Hematopoietic multipotent progenitor cell treated with erythropoietin and hydrocortisone succinate and interleukin-3 and kit ligand, for 6 days (in vitro differentiated cells): ENCODE measurements around the gene KRT14.
A peak's percentile ranks its signal among the peaks of the same experiment; 100 is the strongest.
"Not testable (repeated sequence)": the region's sequence is repeated elsewhere in the genome, so short reads cannot be mapped to it uniquely, and the experiment has no call there.

Experiments
- DNase-seq: peaks from one replicate; pipeline ENCODE4 v3.0.0-alpha.2; 2015

Gene KRT14

DNA sequence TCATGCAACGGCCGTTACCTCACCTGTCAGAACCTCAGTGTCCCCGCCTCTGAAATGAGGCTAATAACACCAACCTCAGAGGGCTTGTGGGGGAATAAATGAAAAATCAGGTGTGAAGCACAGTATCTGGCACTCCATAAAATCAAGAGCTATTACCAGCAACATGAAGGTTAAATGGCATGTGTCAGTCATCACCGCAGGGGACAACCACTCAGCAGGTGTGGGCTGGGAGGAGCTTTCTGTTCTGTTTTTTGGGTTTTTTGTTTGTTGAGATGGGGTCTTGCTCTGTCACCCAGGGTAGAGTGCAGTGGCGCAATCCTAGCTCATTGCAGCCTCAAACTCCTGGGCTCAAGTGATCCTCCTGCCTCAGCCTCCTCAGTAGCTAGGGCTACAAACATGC lies 41.8 kb downstream of the KRT14 start:
- no peak for DNase-seq

DNA sequence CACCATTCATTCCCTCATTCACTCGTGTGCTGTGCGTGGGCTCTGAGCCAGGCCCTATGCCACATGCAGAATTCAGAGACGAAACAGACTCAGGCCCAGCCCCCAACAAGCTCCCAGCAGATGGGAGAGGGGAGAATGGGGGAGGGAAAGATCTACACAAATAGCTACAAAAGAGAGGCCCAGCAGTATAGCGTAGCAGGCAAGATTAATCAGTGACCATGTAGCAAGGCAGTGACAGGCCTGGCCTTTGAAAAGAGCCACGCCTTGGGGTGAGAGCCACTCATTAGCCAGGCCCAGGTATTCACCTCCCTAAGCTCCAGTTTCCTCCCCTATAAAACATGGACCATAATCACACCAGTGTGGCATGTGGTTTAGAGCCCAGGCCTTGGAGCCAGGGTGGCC lies 42.2 kb downstream of the KRT14 start:
- DNase-seq = no peak

DNA sequence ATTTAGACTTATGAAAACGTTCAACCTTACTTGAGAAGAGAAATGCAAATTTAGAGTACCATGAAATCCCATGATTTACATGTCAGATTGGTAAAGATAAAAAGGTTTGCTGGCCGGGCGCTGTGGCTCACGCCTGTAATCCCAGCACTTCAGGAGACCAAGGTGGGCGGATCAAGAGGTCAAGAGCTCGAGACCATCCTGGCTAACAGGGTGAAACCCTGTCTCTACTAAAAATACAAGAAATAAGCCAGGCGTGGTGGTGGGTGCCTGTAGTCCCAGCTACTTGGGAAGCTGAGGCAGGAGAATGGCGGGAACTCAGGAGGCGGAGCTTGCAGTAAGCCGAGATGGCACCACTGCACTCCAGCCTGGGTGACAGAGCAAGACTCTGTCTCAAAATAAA lies 43.9 kb downstream of the KRT14 start:
- DNase-seq = not testable (repeated sequence)

DNA sequence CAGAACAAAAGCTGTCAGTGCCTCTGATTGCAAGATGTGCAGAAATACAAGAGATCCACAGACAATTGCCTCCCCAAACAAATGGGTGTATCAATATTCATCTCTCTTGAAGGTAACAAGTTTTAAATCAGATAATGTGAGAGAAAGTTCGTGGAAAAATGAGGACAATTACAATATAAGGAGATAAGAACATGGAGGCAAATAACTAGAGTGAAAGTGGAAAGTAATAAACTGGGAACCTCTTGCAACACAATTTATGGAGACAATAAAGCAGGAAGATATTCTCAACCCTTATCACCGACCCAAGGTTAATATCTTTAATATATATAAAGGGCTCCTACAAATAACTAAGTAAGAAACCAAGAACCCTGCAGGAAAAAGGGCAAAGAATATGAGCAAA lies 44.3 kb downstream of the KRT14 start:
- DNase-seq = no peak

DNA sequence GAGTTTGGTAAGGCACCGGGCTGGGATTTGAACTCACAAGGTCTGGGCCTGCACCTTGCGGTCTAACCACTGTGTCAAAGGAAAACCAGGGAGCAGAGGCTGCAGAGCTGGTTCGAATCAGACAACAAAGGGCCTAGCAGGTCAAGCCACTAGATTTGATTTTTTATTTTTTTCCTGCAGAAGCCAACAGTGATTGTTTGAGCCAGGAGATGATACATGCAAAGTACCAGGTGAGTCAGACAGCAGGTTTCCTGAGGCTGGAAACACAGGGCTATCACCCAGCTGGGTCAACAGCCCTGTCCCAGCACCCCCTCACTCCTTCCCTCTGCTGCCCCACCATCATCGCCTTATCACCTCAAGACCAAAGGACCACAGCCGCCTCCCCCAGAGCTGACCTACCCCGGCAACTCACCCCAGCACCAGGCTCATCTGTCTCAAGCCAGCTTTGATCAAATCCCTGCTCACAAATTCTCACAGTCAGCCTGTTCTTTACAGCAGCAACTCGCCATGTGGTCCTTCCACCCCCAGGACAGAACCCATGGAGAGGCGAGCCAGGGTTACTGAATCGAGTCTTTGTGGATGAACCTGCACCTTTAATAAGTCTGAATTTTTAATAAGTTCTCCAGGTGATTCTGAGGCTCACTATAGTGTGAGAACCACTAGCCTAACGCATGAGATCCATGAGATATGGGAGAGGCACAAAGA lies 45.6 kb downstream of the KRT14 start:
- DNase-seq = no peak

DNA sequence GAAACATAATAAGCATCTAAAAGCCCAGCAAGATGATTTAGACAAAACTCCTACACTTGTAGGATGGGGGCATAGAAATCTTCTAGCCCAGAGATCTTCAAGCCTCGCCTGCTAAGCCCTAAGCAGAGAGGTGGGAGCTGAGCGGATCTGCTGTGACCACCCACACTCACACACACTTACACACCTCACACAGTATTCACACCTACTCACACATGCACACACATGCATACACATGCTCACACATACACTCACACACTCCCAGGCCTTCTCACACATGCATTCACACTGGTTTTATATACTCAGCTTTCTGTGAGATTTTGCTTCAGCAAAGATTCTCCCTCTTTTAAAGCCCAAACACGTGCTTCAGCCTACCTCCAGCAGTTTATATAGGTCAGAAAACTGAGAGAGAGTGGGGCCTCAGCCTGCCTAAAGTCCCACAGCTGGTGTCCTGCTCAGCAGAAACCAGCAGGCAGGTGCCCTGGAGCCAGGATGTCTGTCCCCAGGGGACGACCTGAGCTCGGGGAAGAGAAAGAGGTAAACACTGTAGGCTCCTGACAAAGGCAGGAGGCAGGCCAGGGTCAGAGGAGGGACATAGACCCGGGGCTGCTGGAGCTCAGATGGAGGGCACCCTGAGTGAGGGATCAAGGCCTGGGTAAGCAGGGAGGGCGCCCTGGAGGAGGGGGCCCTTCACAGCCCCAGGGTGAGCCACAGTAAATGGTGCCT lies 46.6 kb downstream of the KRT14 start:
- no peak for DNase-seq

DNA sequence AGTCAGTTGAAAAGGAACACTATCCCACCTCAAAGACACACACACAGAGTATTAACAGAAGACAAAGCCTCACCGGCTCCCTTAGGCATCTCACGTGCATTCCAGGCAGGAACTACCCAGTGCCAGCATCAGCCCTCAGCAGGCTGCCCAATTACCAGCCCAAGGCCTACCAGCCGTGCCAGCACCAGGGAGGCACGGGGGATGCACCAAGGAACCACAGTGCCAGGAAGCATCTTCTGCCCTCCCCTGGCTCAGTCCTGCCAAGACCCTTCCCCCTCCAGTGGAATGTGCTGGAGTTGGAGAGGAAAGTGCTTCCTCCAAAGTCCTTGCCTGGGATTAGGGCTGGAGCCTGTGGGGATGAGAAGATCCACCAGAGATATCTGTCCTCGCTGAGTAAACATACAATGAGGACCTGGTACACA lies 47.6 kb downstream of the KRT14 start:
- no peak for DNase-seq

DNA sequence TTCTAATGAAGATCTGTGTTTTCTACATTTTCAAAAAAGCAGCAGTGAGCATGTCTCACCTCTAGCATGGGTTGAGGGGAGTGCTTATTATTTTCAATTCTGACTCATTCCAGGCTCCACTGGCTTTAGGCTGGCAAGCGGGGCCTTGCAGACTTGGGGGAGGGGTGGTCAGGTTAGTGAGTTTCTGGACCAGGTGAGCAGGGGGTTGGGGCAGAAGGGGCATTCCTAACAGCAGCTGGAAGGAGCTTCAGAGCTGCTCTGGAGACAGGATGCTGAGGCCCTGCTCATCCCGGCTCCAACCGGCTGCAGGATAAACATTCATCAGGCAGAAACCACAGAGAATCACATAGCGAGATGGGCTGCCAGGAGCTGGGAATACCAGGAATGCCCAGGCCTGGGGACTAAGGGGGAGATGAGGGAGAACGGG lies 48.1 kb downstream of the KRT14 start:
- no peak for DNase-seq

DNA sequence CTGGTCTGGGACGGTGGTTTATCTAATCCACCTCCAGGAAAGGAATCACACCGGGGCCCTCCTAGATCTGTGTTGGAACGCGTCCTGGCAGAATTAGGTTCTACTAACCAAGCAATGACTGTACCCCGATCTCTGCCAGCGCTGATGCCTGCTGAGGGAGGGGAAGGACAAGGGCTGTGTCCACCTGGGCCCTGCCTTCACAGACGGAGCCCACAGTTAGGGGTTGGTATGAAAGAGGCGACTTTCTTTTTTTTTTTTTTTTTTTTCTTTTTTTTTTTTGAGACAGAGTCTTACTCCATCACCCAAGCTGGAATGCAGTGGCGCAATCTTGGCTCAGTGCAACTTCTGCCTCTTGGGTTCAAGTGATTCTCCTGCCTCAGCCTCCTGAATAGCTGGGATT lies 48.7 kb downstream of the KRT14 start:
- no peak for DNase-seq

DNA sequence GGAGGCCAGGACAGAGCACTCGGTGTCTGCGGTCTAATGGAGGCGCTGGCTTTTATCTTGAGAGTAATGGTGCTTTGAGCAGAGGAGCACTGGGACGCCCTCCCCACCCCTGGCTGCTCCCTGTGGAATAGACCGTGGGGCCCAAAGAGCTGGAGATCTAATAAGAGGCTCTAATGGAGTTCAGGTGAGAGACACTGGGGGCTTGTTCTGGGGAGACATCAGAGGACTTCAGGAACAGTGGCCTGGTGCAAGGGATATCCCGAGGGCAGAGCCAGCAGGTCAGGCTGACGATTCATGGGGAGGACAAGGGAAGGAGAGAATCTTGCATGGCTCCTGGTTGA lies 49.1 kb downstream of the KRT14 start:
- no peak for DNase-seq

DNA sequence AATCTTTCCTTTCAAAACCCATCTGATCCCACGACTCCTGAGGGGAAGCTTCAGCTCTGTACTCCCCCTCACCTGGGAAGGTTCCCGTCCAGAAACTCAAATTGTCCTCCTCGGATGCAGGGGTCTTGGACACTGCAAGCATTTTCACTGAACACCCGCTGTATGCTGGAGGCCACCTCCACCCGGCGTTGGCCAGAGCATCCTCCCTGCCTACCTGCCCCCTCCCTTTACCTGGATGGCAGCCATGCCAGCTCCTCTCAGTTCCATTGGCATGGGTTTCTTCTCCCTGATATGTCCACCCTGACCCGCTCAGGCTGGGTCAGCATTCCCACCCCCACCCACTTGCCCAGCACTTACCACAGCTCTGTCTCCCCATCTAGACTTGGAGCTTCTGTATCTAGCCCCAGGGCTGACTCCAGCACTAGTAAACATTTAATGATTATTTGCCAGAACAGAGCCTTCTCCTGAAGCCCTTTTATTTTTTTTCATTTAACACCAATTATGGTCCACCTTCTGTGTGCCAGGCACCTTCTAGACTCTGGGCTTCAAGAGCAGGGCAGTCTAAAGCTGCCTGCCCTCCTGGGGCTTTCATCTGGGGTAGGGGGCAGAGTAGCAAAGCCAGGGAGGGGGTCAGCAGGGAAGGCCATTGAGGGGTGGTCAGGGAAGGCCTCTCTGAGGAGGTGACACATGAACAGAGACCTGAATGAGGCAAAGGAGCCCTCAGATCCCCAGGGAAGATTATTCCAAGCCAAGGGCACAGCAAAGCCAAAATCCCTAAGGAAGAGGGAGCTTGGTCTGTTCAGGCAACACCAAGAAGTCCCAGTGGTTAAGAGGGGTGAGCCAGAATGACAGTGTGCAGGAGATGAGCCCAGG lies 49.7 kb downstream of the KRT14 start:
- DNase-seq = no peak

DNA sequence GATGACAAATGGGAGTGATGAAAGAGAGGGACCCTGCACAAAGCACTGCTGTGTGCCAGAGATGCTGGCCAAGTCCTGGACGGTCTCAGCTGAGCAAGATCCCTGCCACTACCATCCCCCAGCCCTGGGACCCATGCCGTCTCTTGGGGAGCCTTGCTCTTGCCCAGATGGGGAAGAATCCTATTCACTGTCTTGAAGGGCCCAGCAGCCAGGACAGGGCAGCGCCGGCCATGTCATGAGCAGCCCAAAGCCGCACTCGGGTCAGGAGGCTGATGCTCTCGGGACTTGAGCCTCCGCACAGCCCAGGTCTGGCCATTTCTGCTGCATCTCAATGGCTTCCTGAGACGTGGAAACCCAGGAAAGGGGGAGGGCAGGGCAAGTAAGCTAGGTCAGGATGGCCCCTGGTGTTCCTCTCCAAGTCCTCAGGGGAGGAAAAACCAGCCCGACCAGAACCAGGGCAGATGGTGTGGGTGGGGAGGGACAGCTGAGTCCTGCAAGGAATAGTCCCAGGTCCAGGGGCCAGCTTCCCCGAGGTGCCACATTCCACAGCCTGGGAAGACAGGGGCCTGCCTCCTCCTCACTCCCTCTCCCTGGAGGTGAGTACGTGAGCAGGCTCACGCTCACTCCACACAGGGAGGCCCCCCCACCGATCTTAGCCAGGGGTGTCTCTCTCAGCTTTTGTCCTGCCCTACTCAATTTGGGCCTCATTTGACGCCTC lies 50.8 kb downstream of the KRT14 start:
- no peak for DNase-seq

DNA sequence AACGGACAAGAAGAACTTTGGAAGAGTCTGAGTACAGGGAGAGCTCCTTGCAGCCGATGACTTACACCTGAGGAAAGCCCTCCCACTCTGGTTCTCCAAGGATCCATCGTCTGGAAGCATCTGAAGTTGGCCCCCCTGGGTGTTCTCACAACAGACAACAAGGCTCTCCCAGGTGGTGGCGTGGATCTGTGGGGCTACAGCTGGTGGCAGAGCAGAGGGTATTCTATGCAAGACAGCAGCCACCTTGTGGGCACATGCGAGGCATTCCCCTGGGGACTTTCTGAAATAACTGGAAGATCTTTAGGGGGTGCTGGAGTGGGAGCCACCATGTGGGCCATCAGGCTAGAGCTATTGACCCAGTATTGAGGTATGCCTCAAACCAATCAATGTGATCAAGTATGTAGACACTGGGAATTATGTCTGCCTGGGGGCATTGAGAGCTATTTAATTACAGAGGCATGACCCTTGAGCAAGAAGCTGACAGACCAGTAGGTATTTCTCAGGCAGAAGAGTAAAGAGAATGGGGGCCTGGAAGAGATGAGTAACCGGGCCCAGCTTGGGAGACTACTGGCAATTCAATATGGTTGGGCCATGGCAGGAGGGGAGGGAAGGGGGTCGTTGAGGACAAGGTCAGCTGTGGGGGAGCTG lies 51.7 kb downstream of the KRT14 start:
- DNase-seq = peak; percentile 28

DNA sequence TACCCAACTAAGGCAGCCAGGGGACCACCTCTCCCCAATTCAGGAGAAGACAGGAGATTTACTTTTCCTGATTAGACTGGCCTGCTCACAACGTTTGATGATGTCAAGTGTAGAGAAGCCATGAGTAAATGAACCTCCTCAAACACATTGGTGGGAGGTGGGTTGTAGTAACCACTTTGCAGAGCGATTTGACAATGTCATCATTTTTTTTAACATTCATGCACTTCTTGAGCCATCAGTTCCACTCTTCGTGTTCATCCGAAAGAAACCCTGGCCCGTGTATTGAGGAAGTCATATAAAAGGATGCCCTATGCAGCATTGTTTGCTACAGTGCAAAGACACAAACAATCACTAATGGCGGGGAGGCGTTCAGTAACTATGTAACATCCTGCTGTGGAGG lies 53.1 kb downstream of the KRT14 start:
- no peak for DNase-seq

DNA sequence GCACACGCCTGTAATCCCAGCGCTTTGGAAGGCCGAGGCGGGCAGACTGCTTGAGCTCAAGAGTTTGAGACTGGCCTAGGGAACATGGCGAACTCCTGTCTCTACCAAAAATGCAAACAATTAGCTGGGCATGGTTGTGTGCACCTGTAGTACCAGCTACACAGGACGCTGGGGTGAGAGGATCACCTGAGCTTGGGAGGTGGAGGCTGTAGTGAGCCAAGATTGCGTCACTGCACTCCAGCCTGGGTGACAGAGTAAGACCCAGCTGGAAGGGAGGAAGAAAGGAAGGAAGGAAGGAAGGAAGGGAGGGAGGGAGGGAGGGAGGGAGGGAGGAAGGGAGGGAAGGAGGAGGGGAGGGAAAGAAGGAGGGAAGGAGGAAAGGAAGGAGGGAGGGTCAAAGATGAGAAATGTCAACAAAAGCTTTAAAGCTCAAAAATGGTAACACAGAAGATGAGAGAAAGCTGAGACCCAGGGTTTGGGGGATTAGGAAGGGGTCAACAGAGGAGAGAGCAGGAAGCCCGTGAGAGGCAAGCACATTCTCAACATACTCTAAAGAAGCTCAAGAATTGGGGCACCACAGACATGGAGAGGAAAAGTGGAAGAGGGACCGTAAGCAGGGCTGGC lies 53.6 kb downstream of the KRT14 start:
- no peak for DNase-seq
